SK-N-SH (cell line): Measurements from ENCODE around the gene ANO9.

ENCODE experiments used
- CHD2 ChIP-seq: fragments of 150-350 bp; IDR thresholded peaks from 2 replicates; pipeline ENCODE4 v1.6.1; 2018; ENCODE audit warnings: low read length; ENCODE audit not compliant: partially characterized antibody
- EZH2phosphoT487 ChIP-seq: fragments of 200-600 bp; sonication (generic); IDR thresholded peaks from 2 replicates; pipeline ENCODE4 v1.6.1; 2017; ENCODE audit warnings: low read depth, mixed run types, mild to moderate bottlenecking, antibody characterized with exemption, moderate library complexity, borderline replicate concordance
- FOSL2 ChIP-seq: IDR thresholded peaks from 2 replicates; pipeline ENCODE4 v1.4.0; 2012; ENCODE audit warnings: low read depth, mild to moderate bottlenecking, moderate library complexity, borderline replicate concordance
- GABPA ChIP-seq: IDR thresholded peaks from 2 replicates; pipeline ENCODE4 v1.4.0; 2012; ENCODE audit warnings: low read depth, mild to moderate bottlenecking
- TAF1 ChIP-seq: IDR thresholded peaks from 2 replicates; pipeline ENCODE4 v1.6.1; 2012; ENCODE audit warnings: low read depth, mild to moderate bottlenecking, low read length, moderate library complexity, borderline replicate concordance
- TF ChIP-seq, protein P1 (sequence below): fragments of 200-600 bp; sonication (generic); IDR thresholded peaks from 2 replicates; pipeline ENCODE4 v1.6.1; 2017; ENCODE audit warnings: antibody characterized with exemption, mild to moderate bottlenecking, moderate library complexity
- TF ChIP-seq, protein P2 (sequence below): IDR thresholded peaks from 2 replicates; pipeline ENCODE4 v1.6.1; 2012; ENCODE audit warnings: mild to moderate bottlenecking, low read depth, low read length, moderate library complexity

DNA sequence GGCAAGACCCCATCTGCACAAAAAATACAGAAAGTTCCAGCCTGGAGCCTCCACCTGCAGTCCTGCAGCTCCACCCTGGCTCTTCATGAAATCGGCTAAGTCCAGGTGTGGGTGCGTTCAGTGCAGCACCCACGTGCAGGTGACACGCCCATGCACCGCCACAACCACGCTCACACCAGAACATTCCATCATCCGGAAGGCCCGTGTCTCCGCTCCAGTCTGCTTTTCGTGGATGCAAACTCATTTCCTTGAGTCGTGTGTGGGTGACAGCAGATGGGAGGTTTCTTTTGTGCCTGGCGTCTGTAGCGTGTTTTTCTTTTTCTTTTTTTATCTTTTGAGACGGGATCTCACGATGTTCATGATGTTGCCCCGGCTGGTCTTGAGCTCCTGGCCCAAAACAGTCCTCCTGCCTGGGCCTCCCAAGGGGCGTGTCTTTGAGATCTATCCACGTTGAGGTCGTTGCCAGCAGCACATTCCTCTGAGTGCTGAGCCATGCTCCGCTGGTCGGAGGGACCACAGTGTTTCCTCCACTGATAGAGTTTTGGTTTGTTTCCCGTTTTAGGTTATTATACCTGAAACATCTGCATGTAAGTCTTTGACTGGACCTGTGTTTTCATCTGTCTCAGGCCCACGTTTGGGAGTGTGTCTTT lies 15.4 kb upstream of the ANO9 start:
- TF ChIP-seq, protein P1, sequence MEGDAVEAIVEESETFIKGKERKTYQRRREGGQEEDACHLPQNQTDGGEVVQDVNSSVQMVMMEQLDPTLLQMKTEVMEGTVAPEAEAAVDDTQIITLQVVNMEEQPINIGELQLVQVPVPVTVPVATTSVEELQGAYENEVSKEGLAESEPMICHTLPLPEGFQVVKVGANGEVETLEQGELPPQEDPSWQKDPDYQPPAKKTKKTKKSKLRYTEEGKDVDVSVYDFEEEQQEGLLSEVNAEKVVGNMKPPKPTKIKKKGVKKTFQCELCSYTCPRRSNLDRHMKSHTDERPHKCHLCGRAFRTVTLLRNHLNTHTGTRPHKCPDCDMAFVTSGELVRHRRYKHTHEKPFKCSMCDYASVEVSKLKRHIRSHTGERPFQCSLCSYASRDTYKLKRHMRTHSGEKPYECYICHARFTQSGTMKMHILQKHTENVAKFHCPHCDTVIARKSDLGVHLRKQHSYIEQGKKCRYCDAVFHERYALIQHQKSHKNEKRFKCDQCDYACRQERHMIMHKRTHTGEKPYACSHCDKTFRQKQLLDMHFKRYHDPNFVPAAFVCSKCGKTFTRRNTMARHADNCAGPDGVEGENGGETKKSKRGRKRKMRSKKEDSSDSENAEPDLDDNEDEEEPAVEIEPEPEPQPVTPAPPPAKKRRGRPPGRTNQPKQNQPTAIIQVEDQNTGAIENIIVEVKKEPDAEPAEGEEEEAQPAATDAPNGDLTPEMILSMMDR = no peak
- no peak for TF ChIP-seq GABPA
- TF ChIP-seq, protein P2, sequence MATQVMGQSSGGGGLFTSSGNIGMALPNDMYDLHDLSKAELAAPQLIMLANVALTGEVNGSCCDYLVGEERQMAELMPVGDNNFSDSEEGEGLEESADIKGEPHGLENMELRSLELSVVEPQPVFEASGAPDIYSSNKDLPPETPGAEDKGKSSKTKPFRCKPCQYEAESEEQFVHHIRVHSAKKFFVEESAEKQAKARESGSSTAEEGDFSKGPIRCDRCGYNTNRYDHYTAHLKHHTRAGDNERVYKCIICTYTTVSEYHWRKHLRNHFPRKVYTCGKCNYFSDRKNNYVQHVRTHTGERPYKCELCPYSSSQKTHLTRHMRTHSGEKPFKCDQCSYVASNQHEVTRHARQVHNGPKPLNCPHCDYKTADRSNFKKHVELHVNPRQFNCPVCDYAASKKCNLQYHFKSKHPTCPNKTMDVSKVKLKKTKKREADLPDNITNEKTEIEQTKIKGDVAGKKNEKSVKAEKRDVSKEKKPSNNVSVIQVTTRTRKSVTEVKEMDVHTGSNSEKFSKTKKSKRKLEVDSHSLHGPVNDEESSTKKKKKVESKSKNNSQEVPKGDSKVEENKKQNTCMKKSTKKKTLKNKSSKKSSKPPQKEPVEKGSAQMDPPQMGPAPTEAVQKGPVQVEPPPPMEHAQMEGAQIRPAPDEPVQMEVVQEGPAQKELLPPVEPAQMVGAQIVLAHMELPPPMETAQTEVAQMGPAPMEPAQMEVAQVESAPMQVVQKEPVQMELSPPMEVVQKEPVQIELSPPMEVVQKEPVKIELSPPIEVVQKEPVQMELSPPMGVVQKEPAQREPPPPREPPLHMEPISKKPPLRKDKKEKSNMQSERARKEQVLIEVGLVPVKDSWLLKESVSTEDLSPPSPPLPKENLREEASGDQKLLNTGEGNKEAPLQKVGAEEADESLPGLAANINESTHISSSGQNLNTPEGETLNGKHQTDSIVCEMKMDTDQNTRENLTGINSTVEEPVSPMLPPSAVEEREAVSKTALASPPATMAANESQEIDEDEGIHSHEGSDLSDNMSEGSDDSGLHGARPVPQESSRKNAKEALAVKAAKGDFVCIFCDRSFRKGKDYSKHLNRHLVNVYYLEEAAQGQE = no peak
- no peak for TF ChIP-seq TAF1
- TF ChIP-seq FOSL2 = no peak
- TF ChIP-seq EZH2phosphoT487 = no peak
- TF ChIP-seq CHD2 = no peak
